Astrocyte (in vitro differentiated cells and primary cell): ENCODE data around the gene BTLA. TPM values are rescaled to one million over a fixed set of nuclear protein-coding genes. Genes with fewer than 3 reads are reported as not detected.
"Not testable (repeated sequence)": the region's sequence is repeated elsewhere in the genome, so short reads cannot be mapped to it uniquely, and the experiment has no call there.

ENCODE experiments used
- DNase-seq: peaks from one replicate; pipeline ENCODE4 v3.0.0-alpha.2; 2010; ENCODE audit warnings: low read depth
- FAIRE-seq: peaks from 2 replicates; lab custom pipeline; 2011; peaks lifted over from hg19 to GRCh38; lab: Jason Lieb, UNC
- H2AFZ ChIP-seq: 2 replicates; pipeline ENCODE4 v1.6.0; 2012; ENCODE audit warnings: low read depth, low read length, inconsistent platforms
- H3K27ac ChIP-seq: 2 replicates; pipeline ENCODE4 v1.5.1; 2011; ENCODE audit warnings: low read depth, low read length, inconsistent platforms
- H3K27me3 ChIP-seq: 2 replicates; pipeline ENCODE4 v1.6.0; 2011; ENCODE audit warnings: low read length, inconsistent platforms; ENCODE audit not compliant: insufficient read depth
- H3K36me3 ChIP-seq: 2 replicates; pipeline ENCODE4 v1.5.1; 2011; ENCODE audit warnings: low read length, inconsistent platforms; ENCODE audit not compliant: insufficient read depth
- H3K4me1 ChIP-seq: 2 replicates; pipeline ENCODE4 v1.5.1; 2011; ENCODE audit warnings: low read length, inconsistent platforms; ENCODE audit not compliant: insufficient read depth
- H3K4me2 ChIP-seq: 2 replicates; pipeline ENCODE4 v1.6.0; 2012; ENCODE audit warnings: low read length, inconsistent platforms
- H3K4me3 ChIP-seq: 2 replicates; pipeline ENCODE4 v1.5.1; 2011; ENCODE audit warnings: low read depth, mild to moderate bottlenecking, low read length, inconsistent platforms; ENCODE audit not compliant: insufficient read depth
- H3K79me2 ChIP-seq: 2 replicates; pipeline ENCODE4 v1.6.0; 2012; ENCODE audit warnings: mild to moderate bottlenecking, low read length, inconsistent platforms; ENCODE audit not compliant: insufficient read depth
- H3K9ac ChIP-seq: 2 replicates; pipeline ENCODE4 v1.6.0; 2012; ENCODE audit warnings: mild to moderate bottlenecking, low read length, inconsistent platforms
- H3K9me3 ChIP-seq: 2 replicates; pipeline ENCODE4 v1.5.1; 2012; ENCODE audit warnings: low read depth, mild to moderate bottlenecking, low read length, inconsistent platforms; ENCODE audit not compliant: insufficient read depth
- H4K20me1 ChIP-seq: 2 replicates; pipeline ENCODE4 v1.6.0; 2012; ENCODE audit warnings: low read length, inconsistent platforms; ENCODE audit not compliant: insufficient read depth
- H3K27ac Mint-ChIP-seq: one replicate; pipeline ENCODE4 v1.8.0; 2021; ENCODE audit warnings: mild to moderate bottlenecking, mixed read lengths; ENCODE audit not compliant: unreplicated experiment
- H3K27me3 Mint-ChIP-seq: one replicate; pipeline ENCODE4 v1.8.0; 2021; ENCODE audit warnings: low read depth, mixed read lengths; ENCODE audit not compliant: unreplicated experiment
- H3K36me3 Mint-ChIP-seq: one replicate; pipeline ENCODE4 v1.8.0; 2021; ENCODE audit warnings: low read depth, mixed read lengths; ENCODE audit not compliant: unreplicated experiment
- H3K4me1 Mint-ChIP-seq: one replicate; pipeline ENCODE4 v1.8.0; 2021; ENCODE audit warnings: low read depth, mixed read lengths; ENCODE audit not compliant: unreplicated experiment
- H3K4me3 Mint-ChIP-seq: one replicate; pipeline ENCODE4 v1.8.0; 2021; ENCODE audit warnings: mild to moderate bottlenecking, moderate library complexity, mixed read lengths; ENCODE audit not compliant: unreplicated experiment
- H3K9me3 Mint-ChIP-seq: one replicate; pipeline ENCODE4 v1.8.0; 2021; ENCODE audit warnings: mild to moderate bottlenecking, mixed read lengths; ENCODE audit not compliant: unreplicated experiment
- EZH2 ChIP-seq: IDR thresholded peaks from 2 replicates; pipeline ENCODE4 v1.6.1; 2012; ENCODE audit warnings: mild to moderate bottlenecking, low read length, inconsistent platforms; ENCODE audit not compliant: insufficient read depth
- total RNA-seq: library from RNA; stranded (reverse); gene quantifications from 2 replicates; pipeline ENCODE4 v1.2.1, GENCODE V29; 2021
- TF ChIP-seq, protein P1 (sequence below): IDR thresholded peaks from 2 replicates; pipeline ENCODE4 v1.5.1; 2011; ENCODE audit warnings: low read depth, mild to moderate bottlenecking, inconsistent platforms, low read length, moderate library complexity; ENCODE audit not compliant: insufficient read depth

The BTLA gene
- total RNA-seq, 1 donor from 2014 or later, result not detected

DNA sequence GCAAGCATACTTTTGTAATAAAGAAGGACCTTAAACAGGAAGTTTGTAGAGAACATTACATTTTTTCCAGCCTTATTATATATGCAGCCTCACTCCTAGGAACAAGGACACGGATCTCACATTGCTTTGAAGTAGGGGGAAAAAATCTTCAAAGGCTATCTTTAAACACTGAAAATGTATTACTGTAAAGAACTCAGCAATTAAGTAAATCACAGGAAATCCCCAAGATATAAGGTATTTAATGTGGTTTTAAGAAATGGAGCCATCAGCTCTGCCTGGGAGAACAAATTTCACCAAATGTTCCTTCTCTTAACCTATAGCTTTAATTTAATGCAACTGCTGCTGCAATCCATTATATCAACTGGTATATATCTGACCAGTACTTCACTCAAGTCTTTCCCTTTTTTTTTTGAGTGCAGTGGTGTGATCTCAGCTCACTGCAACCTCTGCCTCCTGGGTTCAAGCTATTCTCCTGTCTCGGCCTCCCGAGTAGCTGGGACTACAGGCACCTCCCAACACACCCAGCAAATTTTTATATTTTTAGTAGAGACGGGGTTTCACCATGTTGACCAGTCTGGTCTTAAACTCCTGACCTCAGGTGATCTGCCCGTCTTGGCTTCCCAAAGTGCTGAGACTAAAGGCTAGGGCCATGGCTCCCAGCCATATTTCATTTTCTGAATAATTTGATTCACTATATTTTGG is 2.8 kb downstream of the BTLA start:
- Mint-ChIP-seq H3K27ac (no peak overlapping the region), H3K36me3 (no peaks in the 10 kb centered on the region), H3K4me3 (no peak overlapping the region), H3K4me1 (no peaks in the 10 kb centered on the region), H3K9me3 (peaks cover 1% of the 10 kb centered on the region), H3K27me3 (peaks cover 5% of the 10 kb centered on the region)
- H3K9ac ChIP-seq, result no peak overlapping the region
- H3K27me3 ChIP-seq, result peaks cover 3% of the 10 kb centered on the region
- TF ChIP-seq, protein P1, sequence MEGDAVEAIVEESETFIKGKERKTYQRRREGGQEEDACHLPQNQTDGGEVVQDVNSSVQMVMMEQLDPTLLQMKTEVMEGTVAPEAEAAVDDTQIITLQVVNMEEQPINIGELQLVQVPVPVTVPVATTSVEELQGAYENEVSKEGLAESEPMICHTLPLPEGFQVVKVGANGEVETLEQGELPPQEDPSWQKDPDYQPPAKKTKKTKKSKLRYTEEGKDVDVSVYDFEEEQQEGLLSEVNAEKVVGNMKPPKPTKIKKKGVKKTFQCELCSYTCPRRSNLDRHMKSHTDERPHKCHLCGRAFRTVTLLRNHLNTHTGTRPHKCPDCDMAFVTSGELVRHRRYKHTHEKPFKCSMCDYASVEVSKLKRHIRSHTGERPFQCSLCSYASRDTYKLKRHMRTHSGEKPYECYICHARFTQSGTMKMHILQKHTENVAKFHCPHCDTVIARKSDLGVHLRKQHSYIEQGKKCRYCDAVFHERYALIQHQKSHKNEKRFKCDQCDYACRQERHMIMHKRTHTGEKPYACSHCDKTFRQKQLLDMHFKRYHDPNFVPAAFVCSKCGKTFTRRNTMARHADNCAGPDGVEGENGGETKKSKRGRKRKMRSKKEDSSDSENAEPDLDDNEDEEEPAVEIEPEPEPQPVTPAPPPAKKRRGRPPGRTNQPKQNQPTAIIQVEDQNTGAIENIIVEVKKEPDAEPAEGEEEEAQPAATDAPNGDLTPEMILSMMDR, result no peak
- TF ChIP-seq EZH2, result no peak
- no peak overlapping the region for H3K4me2 ChIP-seq
- H3K9me3 ChIP-seq, result no peaks in the 10 kb centered on the region
- no peak overlapping the region for H3K27ac ChIP-seq
- DNase-seq, result no peak
- no peaks in the 10 kb centered on the region for H3K79me2 ChIP-seq
- FAIRE-seq, result no peak
- no peaks in the 10 kb centered on the region for H3K4me1 ChIP-seq
- no peak overlapping the region for H3K4me3 ChIP-seq
- H3K36me3 ChIP-seq, result no peaks in the 10 kb centered on the region
- H2AFZ ChIP-seq, result no peak overlapping the region
- H4K20me1 ChIP-seq, result no peaks in the 10 kb centered on the region

DNA sequence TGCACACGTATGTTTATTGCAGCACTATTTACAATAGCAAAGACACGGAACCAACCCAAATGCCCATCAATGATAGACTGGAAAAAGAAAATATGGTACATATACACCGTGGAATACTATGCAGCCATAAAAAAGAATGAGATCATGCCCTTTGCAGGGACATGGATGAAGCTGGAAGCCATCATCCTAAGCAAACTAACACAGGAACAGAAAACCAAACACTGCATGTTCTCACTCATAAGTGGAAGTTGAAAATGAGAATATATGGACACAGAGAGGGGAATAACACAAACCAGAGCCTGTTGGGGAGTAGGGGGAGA is 4.9 kb downstream of the BTLA start:
- not testable (repeated sequence) for H3K27me3 Mint-ChIP-seq, H3K4me1 ChIP-seq, H4K20me1 ChIP-seq, H3K4me3 ChIP-seq, H3K4me2 ChIP-seq, H3K9ac ChIP-seq, H3K4me3 Mint-ChIP-seq, H3K27ac ChIP-seq, H3K9me3 ChIP-seq, H3K36me3 ChIP-seq, H2AFZ ChIP-seq, H3K27me3 ChIP-seq, H3K79me2 ChIP-seq, H3K36me3 Mint-ChIP-seq, DNase-seq, H3K27ac Mint-ChIP-seq, FAIRE-seq, H3K9me3 Mint-ChIP-seq, H3K4me1 Mint-ChIP-seq

DNA sequence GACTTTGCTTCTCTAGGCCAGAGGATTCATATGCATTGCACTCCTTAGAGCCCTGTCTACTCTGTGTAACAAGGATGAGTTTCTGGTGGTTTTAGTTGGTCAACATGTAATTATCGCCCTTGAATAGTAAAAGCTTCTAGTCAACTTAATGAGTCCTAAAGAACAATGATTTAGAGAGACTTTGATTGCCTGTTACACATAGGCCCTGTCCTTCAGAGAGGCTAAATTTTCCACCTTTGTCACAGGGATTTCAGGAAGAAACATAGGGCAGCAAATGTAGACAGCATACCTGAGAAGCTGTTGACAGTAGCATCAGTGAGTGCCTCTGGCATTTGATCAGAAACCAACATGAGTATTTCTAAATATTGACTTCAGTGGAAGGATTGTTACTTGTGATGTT is 7.1 kb downstream of the BTLA start:
- no peaks in the 10 kb centered on the region for H4K20me1 ChIP-seq

More for the DNA sequence above, 7.1 kb downstream of the BTLA start:
- Histone ChIP-seq H2AFZ (no peak overlapping the region), H3K27ac (no peak overlapping the region), H3K4me1 (no peaks in the 10 kb centered on the region), H3K79me2 (no peaks in the 10 kb centered on the region), H3K36me3 (no peaks in the 10 kb centered on the region), H3K27me3 (peaks cover 3% of the 10 kb centered on the region), H3K4me3 (no peak overlapping the region), H3K4me2 (no peak overlapping the region), H3K9me3 (no peaks in the 10 kb centered on the region), H3K9ac (no peak overlapping the region)
- Mint-ChIP-seq H3K27ac (no peak overlapping the region), H3K4me3 (no peak overlapping the region), H3K9me3 (no peaks in the 10 kb centered on the region), H3K27me3 (peaks cover 5% of the 10 kb centered on the region), H3K36me3 (no peaks in the 10 kb centered on the region), H3K4me1 (no peaks in the 10 kb centered on the region)
- FAIRE-seq, result no peak
- DNase-seq, result no peak
- TF ChIP-seq EZH2, result no peak
